ENCODE data around the gene CCDC78. TPM values are rescaled to one million over a fixed set of nuclear protein-coding genes. Genes with fewer than 3 reads are reported as not detected.
"Not testable (repeated sequence)": the region's sequence is repeated elsewhere in the genome, so short reads cannot be mapped to it uniquely, and the experiment has no call there.

Gene CCDC78
- total and polyA plus RNA-seq, 12 donors: 0.21 to 1.7 (median 0.55) TPM; not detected in 1

GRCh38 chr16:714558-715476 lies 11.4 kb downstream of the CCDC78 start, which contains the start of gene METRN:
Gene METRN, plus strand, starts transcription at chr16:715118. Its CDS starts 172 bp downstream, at chr16:715290.
- WGBS, 2 donors: 5 to 8% methylated on average over 65 to 103 of the region's 108 CpGs
- H3K4me1 ChIP-seq: peaks cover 18 to 49% (median 34%) of the 10 kb centered on the region in 9 donors

GRCh38 chr16:714079-714478 lies 12.2 kb downstream of the CCDC78 start:
- ATAC-seq (peak in 1 of 8 donors; percentile 0), DNase-seq (no peak)
- Histone ChIP-seq H3K4me1 (peaks cover 17 to 44% (median 28%) of the 10 kb centered on the region in 9 donors), H3K9me3 (no peaks in the 10 kb centered on the region), H3K36me3 (no peaks in the 10 kb centered on the region), H3K4me3 (peak overlapping the region in 4 of 10 donors; percentile 45 to 80 (median 50)), H3K27me3 (peaks cover 0 to 53% (median 25%) of the 10 kb centered on the region in 7 donors), H3K27ac (no peak overlapping the region)
- WGBS, 2 donors: 69 to 72% methylated on average over 11 of the region's 11 CpGs
- TF ChIP-seq CTCF (IDR thresholded peaks at IDR 0.05): no peak
- intact Hi-C loops (cut with DNase I): loop anchor here in 9 of 10 donors (2.0 to 10.0 kb wide), 7 partner anchors 68 to 383 kb away; partner anchors contain the start of genes CHTF18 (in 4 of the 9), RPUSD1 (in 4 of the 9) and C1QTNF8 (in 1 of the 9)

More at GRCh38 chr16:714558-715476, 11.4 kb downstream of the CCDC78 start, which contains the start of gene METRN:
- intact Hi-C loops (cut with DNase I): loop anchor here in 9 of 10 donors (2.0 to 10.0 kb wide), 7 partner anchors 67 to 382 kb away; partner anchors contain the start of genes CHTF18 (in 4 of the 9), RPUSD1 (in 4 of the 9) and C1QTNF8 (in 1 of the 9)
- Histone ChIP-seq H3K9me3 (no peaks in the 10 kb centered on the region), H3K4me3 (peak within 1 kb of the TSS; percentile 64 to 94 (median 73)), H3K27me3 (peaks cover 0 to 46% (median 19%) of the 10 kb centered on the region in 7 donors), H3K27ac (peak within 1 kb of the TSS in 8 of 10 donors; percentile 21 to 58 (median 50)), H3K36me3 (no peaks in the 10 kb centered on the region)
- ATAC-seq (peak; percentile 78 to 94 (median 89)), DNase-seq (peak; percentile 92 to 95)
- TF ChIP-seq CTCF (IDR thresholded peaks at IDR 0.05): no peak

GRCh38 chr16:712740-713250 lies 13.4 kb downstream of the CCDC78 start:
- WGBS, 2 donors: 51 to 58% methylated on average over 13 of the region's 13 CpGs
- not testable (repeated sequence) for H3K36me3 ChIP-seq, ATAC-seq, H3K9me3 ChIP-seq, H3K4me3 ChIP-seq, DNase-seq, H3K27ac ChIP-seq
- intact Hi-C loops (cut with DNase I): loop anchor here in 9 of 10 donors (2.0 to 10.0 kb wide), 7 partner anchors 28 to 385 kb away; partner anchors contain the start of genes CHTF18 (in 3 of the 9), RPUSD1 (in 3 of the 9), C1QTNF8 (in 1 of the 9) and CIAO3 (in 1 of the 9)
- TF ChIP-seq CTCF (IDR thresholded peaks at IDR 0.05): peak in 6 of 9 donors; percentile 19 to 45 (median 32)
- peaks cover 17 to 38% (median 26%) of the 10 kb centered on the region in 9 donors for H3K4me1 ChIP-seq
- peaks cover 0 to 65% (median 38%) of the 10 kb centered on the region in 7 donors for H3K27me3 ChIP-seq

All from heart right ventricle (tissue), 16 donors.